GM18868 (cell line): ENCODE measurements around the gene DUOXA2.
"Not testable (repeated sequence)": the region's sequence is repeated elsewhere in the genome, so short reads cannot be mapped to it uniquely, and the experiment has no call there.

Source experiments
- ATAC-seq: cut with Tn5 transposase; IDR thresholded peaks from one replicate; pipeline ENCODE4 v1.9.1; 2021; ENCODE audit warnings: mild to moderate bottlenecking, moderate library complexity; ENCODE audit not compliant: unreplicated experiment

The DUOXA2 gene

DNA sequence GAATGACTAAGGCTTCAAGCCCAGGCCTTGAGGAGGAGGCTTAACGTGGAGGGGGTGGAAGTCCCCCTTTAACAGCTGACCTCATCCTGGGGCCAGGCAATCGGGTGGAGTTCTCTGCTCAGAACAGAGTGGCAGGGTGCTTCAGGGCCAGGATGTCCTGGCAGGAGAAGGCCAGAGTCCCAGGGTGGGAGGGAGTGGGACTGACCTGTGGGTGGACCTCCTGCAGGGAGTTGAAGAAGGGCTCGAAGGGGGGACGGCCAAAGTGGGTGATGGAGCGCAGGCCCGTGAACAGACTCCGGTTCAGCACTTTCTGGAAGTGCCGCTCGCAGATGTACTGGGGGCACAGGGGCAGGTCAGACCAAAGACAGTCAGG, 19.8 kb upstream of the DUOXA2 start:
- no peak for ATAC-seq

DNA sequence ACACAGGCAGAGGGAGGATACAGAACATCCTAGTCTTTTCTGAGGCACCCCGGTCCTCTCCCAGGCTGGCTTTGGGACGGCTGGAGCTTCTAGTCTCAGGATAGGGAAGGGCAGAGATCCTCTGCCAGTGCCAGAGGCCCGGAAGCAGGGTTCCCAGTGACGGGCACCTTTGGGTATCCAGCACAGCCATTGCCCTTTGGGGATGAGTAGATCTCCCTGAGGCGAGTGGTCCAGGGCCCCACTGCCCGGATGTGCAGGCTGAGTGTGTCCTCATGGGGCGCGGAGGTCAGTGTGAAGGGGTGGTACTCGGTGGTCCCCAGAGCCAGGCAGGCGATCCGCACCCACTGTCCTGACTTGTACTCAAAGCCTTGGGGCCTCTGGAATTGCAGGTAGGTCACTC, 18.5 kb upstream of the DUOXA2 start:
- no peak for ATAC-seq

DNA sequence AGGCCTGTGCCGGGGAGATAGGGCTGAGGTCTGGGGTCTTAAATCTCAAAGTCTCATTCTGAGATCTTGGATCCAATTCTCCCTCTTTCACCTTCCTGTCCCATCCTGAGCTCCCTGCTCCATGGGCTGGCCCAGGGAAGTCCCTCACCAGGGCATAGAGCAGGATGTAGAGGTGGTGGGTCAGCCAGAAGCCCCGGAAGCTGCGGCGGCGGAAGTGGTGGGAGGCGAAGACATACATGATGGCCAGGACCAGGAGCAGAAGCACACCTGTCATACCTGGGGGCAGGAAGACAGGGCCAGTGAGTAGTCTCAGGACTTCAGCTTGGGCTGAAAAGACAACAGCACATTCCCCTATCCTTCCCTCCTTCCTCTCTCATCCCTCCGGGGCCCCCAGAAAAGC, 16.7 kb upstream of the DUOXA2 start:
- ATAC-seq = no peak

DNA sequence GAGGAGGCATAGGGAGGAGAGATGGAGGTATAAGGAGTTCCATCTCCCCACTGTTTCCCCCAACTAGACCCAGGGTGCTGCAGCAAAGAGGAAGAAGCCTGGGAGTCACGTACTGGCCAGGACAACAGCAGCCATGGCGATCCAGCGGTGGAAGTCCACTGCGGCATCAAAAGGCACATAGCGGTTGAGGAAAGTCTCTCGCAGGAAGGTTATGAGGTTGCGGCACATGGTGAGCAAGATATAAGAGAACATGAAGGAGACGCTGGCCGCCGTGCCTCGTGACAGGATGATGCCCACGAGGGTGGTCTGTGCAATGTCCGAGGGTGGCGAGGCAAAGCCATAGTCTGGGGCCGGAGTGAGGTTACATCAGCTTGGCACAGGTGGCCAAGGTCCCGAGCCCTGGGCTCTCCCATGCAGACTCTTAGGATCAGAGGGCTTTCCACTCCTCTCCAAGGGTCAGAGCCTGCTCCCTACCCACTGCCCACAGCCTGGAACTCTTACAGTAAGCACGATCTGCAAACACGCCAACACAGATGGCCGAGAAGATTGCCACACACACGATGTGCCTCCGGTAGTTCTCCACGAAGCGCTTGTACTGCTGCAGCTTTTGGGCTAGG, 14.5 kb upstream of the DUOXA2 start:
- ATAC-seq = no peak

DNA sequence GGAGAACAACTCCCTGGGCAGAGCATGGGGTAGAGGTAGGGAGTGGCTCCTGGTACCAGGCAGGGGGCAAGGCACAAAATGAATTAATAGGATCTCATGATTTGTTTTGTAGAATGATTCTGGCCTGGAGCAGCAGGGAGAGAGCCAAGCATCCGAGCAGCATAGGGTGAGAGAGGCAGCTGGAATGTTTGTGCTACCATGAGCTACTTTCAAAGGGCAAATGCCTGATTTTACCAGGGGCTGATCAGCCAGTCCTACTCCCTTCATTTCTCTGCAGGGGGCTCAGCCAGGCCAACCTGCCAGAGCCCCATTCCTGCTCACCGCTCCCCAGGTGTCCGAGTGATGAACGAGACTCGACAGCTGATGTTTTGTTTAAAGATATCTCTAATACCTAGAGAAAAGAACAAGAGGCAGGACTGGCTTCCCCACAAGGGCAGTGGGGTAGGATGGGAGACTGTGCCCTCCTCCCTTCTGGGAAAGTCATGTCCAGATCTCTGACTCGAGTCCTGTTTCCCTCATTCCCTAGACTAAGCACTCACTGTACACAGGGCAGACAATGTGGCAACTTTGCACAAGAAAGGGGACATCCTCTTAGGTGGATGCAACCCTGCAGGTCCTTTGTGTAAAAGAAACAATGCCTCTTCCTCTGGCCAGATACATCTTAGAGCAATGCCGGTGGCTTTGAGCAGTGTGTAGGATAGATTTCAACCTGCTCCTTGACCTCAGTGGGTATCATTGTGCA, 13.1 kb upstream of the DUOXA2 start:
- ATAC-seq = no peak

DNA sequence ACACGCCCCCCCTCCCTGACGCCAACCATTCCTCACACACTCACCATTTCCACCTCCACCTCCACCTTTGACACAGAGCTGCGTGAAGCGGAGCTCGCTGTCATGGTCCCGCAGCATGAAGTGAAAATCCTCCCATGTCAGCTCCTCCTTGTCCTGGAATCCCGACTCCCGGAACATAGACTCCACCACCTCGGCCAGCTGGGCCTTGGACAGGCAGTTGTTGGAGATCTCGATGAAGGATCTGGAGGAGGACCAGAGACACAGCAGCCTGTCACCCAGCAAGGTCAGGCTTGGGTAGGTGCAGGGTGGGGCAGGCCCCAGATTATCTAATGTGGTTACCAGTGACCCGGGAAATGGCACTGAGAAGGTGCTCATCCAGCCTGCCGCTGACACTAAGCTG, 12.4 kb upstream of the DUOXA2 start:
- no peak for ATAC-seq

DNA sequence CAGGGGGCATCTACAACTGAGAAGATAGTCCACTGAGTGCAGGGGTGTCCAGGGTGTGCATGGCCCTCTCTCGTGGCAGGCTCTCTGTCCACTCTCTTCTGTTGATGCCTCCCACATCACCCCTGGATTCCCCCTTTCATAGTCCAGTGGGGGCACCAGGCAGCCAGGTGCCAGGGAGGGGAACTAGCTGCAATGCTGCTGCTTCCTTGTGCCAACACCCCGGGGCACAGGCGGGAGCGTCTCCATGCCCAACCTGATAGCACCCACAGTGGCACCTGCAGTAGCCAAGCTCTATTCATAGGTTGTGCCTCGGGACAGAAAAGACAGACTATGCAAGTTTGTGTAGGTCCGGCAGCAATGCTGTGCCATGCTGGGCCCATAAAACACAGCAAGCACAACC, 11.9 kb upstream of the DUOXA2 start:
- ATAC-seq = no peak

DNA sequence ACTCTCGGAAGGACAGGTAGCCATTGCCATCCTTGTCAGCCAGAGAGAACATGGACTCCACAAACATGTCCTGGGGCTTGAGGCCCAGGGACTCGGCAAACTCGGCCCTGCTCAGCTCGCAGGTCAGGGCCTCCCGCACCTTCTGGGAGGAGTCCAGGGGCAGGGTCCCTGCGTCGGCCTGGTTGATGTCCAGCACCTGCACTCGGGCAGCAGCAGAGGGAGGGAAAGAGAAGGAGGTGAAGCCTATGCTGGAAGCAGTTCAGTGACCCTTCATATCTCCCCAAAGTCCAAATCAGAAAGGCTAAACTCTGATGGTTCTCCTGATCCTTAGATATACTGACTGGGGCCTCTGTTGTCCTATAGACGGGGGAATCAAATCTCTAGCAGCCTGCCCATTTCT, 10.0 kb upstream of the DUOXA2 start:
- not testable (repeated sequence) for ATAC-seq

DNA sequence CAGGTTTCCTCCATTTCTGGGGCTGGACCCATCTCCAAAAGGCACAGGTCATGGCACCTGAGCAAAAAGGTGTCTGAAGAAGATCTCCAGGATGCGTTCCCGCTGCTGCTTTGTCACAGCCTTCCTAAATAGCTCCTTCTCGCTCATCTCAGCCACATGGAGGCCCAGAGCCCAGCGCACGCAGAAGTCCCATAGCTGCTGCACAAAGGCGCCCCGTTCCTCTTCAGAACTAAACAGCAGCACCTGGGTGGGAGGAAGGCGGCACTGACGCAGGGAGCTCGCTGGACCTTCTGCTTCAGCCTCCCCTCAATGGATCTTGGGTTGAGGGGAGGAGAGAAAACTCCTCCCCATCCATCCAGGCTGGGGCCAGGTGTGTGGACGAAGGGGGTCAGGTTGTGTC, 8.5 kb upstream of the DUOXA2 start:
- ATAC-seq = no peak

DNA sequence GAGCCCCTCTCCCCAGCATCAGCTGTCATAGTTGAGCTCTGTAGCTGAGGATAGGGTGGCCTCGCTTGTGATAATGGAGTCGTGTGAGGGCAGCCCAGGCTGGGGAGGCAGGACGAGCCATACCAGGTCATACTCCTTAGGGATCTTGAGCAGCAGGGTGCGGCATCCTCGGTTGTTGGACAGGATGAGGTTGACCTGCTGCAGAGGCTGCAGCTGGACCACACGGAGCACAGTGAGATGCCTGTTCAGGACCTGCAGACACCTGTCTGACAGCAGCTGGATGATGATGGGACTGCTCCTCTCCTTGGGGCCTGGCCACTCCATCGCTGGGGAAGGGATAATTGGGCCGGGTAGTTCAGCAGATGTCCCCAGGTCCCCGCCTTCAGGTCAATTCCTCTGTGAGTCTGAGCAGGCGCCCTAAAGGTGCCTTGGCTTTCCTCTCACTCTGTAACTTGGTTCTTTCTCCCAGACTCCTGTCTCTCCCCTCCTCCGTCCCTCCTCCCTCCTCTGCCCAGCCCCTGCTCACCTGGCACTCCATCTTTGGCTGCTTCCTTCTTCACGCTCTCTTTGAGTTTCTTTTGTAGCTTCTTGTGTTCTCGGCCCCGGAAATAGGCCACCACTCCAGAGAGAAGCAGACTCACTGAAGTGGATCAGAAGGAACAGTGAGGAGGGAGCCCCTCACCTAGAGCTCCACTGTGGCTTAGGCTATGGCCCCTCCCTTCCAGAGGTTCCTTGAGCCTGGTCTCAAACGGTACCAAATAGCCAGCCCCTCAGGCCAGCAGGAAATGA, 7.9 kb upstream of the DUOXA2 start:
- ATAC-seq = no peak

DNA sequence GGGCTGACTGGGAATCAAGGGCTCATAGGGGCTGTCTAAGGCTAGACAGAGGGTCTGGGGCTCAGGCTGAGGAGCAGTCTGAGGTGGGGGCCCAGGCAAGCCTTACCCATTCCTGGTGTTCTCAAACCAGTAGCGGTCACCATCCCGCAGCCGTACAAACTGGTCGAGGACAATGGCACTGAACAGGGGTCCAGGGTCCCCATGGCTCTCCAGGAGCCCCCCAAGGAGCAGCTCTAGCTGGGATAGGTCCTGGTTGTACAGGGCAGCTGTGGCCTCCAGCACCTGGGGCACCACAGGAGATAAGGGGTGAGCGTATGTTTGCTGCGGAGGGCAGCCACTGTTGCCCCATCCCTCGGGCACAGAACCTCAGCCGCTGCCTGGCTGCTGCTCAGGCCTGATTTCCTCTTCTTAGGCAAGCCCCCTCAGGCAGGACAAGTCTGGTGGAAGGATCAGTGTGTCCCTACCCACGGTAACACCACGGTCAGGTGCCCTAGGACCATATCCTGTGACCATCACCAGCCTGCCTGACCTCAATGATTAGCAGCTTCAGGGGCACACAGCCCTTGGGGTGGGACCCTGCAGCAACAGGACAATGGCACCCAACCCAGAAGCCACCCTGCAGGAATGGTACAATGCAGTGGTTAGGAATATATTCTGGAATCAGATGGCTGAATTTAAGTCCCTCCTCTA, 6.0 kb upstream of the DUOXA2 start:
- ATAC-seq = no peak

DNA sequence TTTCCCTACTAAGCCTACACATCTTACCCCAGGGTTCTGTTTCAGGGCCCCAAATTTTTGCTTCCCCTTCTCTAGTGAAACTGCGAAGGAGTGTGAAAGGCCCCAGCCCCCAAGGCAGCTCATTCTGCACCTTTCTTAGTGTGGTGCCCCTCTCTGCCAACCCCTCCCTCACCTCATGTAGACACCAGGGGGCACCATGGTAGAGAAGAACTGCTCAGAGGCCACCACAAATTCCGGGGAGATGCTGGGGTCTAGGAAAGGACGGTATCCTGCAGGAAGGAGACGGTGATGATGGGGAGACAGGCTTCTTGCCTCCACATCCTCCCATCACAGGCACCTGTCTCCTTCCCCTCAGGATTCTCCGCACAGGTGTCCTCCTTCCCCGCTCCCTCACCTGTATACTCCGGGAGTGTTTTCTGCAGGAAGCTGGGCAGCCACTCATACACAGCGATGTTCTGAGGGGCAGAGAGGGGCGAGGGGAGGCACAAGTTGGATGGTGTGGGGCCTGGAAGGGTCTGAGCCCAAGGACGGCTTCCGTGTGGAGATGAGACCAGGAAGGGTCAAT, 3.8 kb upstream of the DUOXA2 start:
- ATAC-seq = no peak

DNA sequence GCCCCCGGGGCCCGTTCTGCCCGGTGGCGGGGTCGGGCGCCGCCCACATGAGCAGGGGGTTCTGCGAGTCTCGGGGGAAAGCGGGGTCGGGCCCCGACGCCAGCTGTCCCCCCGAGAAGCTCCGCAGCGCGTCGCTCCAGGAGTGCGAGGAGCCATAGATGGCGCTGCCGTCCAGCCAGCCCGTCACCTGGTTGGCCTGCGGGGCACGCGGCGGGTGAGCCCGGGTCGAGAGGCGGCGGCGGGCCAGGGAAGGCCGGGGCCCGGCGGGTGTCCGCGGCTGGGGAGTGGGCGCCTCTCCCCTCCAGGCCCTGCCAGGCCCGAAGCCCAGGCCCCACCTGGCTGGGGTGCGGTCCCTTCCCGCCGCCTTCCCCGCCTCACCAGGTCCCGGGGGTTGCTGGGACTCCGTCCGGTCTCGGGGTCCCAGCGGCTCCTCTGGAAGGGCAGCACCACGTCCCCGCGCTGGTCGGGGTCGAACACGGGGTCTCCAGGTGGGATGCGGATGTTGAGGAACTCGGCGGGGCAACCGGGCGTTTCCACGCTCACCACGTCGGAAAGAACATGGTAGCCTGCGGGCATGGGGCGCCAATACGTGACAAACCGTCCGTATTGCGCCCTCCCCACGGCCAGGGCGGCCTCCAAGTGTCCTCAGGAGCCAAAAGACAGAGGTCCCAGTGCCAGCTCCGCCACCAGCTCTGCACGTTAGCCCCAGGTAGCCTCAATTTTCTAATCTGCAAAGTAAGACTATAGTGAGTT, 2.6 kb upstream of the DUOXA2 start:
- no peak for ATAC-seq

DNA sequence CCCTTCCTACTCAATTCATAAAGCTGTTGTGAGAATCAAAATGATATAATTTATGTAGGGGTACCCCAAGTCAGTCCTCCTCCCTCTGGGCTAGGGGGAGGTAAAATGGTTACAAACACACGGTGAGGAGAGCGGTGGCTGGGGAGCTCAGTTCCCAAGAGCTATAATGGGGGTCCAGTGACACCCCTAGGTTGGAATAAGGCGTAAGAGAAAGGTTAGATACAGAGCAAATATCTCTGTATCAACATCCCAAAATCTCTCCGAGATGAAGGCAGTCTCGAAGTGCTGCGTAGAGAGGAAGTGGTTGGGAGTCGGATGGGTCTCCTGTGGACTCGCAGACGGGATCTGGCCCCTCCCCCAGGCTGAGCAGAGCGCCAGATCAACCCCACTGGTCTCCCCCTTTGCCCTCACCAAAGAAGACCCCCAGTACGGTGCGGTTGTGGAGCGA, 2.0 kb upstream of the DUOXA2 start:
- ATAC-seq = no peak

DNA sequence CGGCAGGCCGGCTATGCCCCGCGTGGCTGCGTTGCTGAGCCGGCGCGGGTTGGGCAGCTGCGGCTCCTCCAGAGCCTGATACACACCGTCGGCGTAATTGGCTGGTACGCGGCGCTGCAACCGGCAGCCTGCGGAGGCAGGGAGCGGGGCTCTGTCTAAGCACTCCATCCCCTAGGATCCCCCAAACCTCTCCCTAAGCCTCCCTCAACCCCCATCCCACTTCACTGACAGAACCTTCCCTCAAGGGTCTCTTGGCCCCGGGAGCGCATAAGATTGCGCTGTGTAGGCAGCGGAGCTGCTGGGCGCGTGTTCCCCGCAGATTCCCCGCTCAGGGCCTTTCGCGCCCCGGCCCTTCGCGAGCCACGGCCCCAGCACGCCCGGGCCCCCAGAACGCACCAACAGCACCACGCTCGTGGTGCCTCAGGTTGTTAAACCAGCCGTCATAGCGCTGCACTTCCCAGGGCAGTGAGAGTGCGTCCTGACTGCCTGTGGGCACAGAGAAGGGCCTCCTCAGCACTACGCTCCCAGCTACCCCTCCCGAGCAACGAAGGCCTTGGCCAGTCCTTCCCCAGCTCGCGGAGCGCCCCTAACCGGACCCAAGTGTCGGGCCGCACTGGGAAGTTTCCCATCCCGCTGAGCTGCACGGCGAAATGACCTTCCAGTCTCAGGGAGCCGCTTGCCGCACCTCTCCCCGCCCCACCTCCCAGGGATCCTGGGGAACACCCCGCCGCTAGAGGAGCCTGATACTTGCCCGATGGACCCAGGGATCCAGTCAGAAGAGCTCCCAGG, 1.3 kb upstream of the DUOXA2 start:
- no peak for ATAC-seq

DNA sequence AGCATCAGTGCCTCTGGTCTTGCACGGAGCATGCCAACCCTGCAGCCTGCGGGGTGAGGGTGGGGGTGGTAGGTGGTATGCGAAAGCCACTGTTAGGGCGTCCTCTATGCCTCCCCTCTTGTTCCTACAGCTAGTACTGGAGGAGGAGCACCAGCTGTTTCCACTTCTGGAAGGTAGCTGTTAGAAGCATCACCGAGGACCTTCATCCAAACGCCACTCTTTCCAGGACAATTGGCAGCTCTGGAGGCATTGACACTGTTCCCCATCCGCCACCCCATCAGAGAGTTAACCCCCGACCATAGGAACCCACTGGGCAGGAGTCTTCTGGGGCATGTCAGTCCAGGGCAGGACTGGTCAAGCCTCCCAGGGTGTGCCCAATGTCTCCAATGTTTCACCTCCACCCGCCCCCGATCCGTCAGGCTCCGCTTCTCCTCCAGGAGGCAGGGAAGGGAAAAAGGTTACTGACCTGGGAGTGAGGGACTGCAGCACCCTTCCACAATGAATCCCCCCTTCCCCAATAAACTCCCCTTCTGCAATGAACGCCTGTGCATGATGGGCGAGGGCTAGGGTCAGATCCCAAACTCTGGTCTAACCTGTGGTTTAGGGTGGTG, 641 bp upstream of the DUOXA2 start:
- no peak for ATAC-seq

DNA sequence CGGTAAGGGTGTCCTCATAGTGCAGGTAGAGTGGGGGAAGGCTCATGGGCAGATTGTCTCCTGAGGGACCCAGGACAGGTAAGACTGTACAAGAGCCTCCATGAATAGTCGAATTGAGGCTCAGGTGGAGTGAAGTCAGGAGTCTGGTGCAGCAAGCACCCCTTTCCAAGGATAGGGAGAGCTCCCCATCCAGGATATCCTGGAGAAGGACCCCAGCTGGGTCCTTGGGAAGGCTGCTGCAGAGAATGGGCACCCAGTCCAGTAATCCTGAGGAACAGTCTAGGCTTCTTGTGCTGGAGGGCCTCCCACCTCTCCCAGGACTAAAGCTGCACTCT, 592 bp downstream of the DUOXA2 start:
- no peak for ATAC-seq

DNA sequence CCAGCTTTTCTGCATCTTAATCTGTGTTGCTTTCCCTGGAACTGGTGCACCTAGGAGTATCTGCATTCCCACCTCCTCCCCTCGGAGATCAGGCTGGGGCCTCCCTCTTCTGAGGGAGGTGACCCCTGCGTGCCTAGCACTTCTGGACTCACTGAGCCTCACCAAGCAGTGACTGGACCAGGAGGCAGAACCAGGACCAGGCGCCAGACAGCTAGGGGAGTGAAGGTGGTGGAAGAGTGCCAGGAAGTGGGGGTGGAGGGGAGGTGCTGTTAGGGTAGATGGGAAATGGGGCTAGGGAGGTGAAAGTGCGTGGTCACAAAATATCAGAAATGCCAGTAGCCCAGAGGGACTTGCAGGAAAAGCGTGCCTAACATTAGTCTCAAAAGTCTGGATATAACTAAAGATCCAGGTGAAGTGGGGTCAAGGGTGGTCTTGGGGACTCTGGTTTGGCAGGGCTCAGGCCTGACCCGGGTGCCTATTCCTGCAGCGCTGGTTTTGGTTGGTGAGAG, 1.2 kb downstream of the DUOXA2 start:
- no peak for ATAC-seq

DNA sequence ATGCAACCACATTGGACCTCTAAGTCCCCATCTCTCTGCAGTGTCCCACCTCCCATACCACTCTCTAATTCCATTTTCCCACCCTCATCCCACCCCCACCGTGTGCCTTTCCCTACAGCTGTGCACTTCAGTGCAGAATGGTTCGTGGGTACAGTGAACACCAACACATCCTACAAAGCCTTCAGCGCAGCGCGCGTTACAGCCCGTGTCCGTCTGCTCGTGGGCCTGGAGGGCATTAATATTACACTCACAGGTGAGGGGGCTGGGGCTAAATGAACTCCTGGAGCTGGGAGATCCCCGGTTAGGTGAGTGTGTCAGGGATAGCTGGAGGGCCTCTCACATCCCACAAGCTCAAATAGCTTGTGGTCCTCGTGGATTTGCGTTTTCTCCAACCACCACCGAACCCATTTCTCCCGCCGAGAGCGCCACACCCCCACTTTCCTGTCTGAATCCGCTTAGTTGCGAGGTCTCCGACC, 1.9 kb downstream of the DUOXA2 start:
- no peak for ATAC-seq
